Measurements from ENCODE around the gene PPP2R2C. TPM values are rescaled to one million over a fixed set of nuclear protein-coding genes. Genes with fewer than 3 reads are reported as not detected.

Gene PPP2R2C
- polyA plus RNA-seq, 3 donors from 2014 or later: not detected

DNA sequence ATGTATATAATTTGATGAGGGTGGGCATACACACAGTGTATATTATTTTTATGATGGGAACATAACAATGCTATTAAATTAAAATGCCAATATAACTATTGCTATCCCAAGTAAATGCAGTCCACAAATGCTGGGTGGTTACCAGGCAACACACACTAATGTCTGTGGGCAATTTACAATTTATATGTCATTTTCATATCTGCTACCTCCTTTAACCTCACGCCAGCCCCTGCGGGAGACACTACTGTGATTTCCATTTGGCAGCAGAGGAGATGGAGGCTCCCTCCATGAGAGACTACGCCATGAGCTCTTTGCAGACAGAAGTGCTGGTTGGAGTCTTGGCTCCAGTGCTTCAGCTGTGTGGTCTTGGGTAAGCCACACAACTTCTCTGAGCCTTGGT is 87.9 kb downstream of the PPP2R2C start:
- Mint-ChIP-seq H3K27me3 (ENCODE audit: low read depth in 3 of 3) (peaks cover 5 to 11% (median 7%) of the 10 kb centered on the region in 3 donors), H3K9me3 (no peaks in the 10 kb centered on the region), H3K4me1 (no peaks in the 10 kb centered on the region), H3K36me3 (no peaks in the 10 kb centered on the region), H3K27ac (no peak overlapping the region), H3K4me3 (no peak overlapping the region)
- no peak for DNase-seq

DNA sequence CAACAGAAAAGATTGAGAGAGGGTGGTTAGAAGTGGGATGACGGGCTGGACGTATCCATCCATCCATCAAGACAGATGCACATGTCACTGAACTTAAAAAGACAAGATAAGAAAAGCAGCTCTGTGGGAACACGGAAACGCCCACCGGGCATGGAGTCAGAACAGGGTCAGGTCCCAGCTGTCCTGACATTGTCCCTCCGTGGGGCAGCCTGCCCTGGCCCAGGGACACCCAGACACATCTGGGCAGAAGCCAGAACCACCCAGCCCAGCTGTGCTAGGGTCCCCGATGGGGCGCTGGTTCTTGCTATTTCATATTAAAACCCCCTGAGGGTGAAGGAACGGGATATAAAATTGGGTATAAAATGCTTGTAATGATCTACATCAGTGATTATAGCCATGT is 88.5 kb downstream of the PPP2R2C start:
- H3K27me3 Mint-ChIP-seq (ENCODE audit: low read depth in 3 of 3): peaks cover 4 to 11% (median 6%) of the 10 kb centered on the region in 3 donors
- no peaks in the 10 kb centered on the region for H3K9me3 Mint-ChIP-seq

DNA sequence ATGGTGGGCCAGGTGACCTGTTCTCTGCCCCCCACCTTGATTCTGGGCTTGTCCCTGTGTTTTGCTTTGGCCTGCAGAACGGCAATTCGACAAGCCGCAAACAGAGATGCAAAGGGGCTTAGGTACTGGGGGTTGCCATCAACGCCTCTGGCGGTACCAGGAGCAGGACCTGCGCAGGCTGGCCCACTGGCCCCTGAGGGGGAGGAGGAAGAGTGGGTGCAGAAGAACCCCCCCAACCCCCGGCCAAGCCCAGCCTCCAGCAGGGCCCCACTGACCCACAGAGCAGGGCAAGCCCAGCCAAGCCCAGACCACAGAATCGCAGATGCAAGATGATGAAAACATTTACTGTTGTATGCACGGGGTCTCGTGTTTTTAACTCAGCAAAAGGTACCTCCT is 89.4 kb downstream of the PPP2R2C start:
- no peak overlapping the region for H3K27ac Mint-ChIP-seq
- no peaks in the 10 kb centered on the region for H3K36me3 Mint-ChIP-seq
- no peak for DNase-seq
- no peaks in the 10 kb centered on the region for H3K4me1 Mint-ChIP-seq
- H3K9me3 Mint-ChIP-seq: no peaks in the 10 kb centered on the region
- H3K27me3 Mint-ChIP-seq (ENCODE audit: low read depth in 3 of 3): peaks cover 2 to 11% (median 6%) of the 10 kb centered on the region in 3 donors
- H3K4me3 Mint-ChIP-seq: no peak overlapping the region

More for the DNA sequence above, 88.5 kb downstream of the PPP2R2C start:
- H3K27ac Mint-ChIP-seq: no peak overlapping the region
- H3K36me3 Mint-ChIP-seq: no peaks in the 10 kb centered on the region
- DNase-seq: no peak
- H3K4me1 Mint-ChIP-seq: no peaks in the 10 kb centered on the region
- H3K4me3 Mint-ChIP-seq: no peak overlapping the region

DNA sequence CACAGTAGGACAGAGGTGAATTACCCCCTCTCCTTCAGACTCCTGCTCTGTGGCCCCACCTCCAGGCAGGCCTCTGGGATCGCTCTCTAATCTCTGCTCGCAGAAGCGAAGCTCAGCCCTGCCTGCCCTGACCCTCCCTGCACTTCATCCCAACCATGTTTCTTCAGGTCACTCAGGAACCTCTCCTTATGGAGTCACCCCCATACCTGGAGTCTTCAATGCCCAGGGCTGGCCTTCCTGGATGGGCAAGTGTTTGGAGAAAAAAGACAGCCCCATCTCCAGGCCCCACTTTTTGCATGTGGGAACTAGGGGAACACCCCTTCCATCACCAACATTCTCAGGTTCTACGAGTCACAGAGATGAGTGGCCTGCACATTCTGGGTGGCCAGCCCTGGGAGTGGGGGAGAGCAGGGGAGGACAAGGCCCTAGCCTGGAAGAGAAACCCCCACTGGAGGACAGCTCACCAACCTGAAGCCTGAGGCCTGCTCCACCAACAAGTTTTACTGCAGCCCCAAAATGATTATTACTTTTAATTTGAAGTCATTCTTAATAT is 90.8 kb downstream of the PPP2R2C start:
- Mint-ChIP-seq H3K9me3 (no peaks in the 10 kb centered on the region), H3K27ac (no peak overlapping the region), H3K36me3 (no peaks in the 10 kb centered on the region), H3K4me3 (no peak overlapping the region), H3K27me3 (ENCODE audit: low read depth in 3 of 3) (peaks cover 2 to 13% (median 6%) of the 10 kb centered on the region in 3 donors), H3K4me1 (no peaks in the 10 kb centered on the region)
- no peak for DNase-seq

DNA sequence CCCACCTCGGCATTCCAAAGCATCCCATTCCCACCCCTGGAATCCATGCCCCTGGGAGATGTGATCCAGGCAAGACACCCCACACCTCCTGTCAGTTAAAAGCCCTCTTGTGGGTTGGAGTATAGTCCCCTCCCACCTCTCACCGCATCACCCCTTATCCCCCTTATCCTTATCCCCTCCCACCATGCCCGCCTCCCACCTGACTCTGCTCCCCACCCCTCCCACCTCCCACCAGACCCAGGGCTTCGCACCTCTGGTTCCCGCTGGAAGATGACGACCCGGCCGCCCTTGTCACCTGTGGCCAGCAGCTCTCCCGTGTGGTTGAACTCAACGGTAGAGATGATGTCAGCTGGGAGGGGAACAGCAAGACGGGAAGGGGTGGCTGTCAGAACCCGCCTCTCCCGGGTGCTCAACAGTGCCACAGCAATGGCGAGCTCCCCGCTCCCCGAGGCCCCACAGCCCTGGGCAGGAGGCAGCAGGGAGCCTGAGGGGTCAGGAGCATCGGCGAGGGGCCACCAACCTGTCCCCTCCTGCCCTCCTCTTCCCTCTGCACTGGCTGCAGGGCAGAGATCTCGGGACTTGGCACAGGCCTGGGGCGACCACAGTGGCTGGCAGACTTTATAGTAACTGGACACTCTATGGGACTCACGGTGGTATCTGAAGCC is 91.5 kb downstream of the PPP2R2C start:
- Mint-ChIP-seq H3K9me3 (no peaks in the 10 kb centered on the region), H3K4me1 (no peaks in the 10 kb centered on the region), H3K27ac (no peak overlapping the region), H3K27me3 (ENCODE audit: low read depth in 3 of 3) (peaks cover 2 to 13% (median 6%) of the 10 kb centered on the region in 3 donors), H3K36me3 (no peaks in the 10 kb centered on the region), H3K4me3 (no peak overlapping the region)
- DNase-seq: no peak

DNA sequence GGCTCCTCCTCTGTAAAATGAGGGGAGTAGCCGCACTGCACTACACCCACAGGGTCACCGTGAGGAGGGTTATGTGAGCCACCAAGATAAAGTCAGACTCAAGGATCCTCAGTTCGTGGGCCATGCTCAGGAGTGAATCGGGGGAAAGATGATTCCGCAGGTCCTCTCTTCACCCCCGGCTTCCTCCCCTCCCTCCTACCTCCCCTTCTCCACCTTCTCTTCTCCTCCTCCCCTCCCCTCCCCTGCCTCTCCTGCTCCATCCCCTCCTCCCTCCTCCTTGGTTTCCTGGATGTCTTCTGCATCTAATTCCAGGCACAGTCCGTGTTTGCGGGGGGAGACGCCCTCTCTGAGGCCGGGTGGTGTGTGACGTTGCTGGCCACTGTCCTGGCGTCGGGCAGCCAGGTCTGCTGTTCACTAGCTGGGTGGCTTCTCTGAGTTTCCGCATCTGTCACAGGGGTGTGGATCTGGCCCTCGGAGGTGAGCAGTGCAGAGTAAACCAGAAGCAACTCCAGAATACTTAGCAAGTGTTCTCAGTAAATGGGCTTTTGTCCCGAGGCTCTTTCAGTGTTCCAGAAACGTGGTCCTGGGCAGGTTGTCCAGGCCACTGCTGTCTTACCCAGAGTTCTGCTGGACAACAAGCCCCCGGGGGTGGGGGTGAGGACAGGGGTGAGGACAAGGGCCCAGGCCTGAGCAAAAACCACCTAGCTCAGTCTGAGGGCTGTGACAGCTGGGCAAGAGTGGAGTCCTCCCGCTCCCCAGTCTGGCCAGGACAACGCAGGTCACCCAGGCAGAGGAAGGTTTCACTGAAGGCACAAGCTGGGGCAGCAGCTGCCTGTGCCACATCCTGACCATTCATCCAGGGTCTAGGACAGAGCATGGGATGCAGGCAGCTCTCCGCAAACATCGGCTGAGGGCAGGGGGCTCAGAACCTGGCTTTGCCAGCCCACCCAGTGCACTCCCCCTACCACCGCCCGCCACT is 92.4 kb downstream of the PPP2R2C start:
- Mint-ChIP-seq H3K36me3 (no peaks in the 10 kb centered on the region), H3K27me3 (ENCODE audit: low read depth in 3 of 3) (peaks cover 2 to 13% (median 6%) of the 10 kb centered on the region in 3 donors), H3K4me1 (no peaks in the 10 kb centered on the region), H3K27ac (no peak overlapping the region), H3K9me3 (no peaks in the 10 kb centered on the region), H3K4me3 (no peak overlapping the region)
- no peak for DNase-seq

DNA sequence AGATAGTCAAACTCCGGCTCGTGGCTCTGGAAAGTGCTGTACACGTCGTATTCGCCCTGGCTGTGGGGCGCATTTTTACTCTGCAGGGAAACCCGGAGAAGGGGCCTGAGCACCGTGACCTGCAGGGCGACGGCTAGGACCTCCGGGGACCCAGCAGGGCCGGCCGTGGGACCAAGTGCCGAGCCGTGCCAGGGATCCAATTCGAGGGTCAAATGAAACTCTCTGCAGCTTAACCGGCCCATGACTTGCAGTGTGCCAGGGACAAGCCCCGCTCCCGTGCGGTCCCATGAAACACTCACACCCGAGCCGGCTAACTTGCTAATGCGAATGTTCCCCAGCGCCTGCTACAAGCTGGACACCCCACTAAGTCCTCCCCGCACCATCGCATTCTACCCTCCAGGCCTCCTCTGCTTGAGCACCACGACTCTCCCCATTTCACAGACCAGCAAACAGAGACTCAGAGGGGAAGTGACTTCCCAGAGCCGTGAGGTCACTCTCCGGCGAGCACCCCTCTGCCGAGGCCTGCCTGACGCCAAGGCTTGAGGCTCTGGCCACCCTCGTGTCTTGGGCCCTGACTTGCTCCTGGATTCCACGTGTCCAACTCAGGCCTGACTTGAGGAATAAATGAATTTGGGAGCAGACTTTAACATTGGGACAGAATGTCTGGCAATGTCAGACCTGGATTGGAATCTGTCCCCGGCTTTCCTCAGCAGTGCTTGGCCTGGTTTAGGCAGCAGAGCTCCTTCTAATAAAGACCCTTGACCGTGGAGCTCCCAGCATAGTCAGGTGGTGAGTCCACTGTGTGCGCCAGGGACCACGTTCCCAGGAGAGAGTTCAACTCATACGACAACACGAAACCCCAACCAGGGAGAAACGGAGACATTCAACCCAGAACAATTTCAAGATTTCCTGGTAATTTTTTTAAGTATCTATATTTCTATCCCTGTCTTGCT is 93.6 kb downstream of the PPP2R2C start:
- Mint-ChIP-seq H3K4me3 (no peak overlapping the region), H3K4me1 (no peaks in the 10 kb centered on the region), H3K36me3 (no peaks in the 10 kb centered on the region), H3K27me3 (ENCODE audit: low read depth in 3 of 3) (peaks cover 0 to 13% (median 6%) of the 10 kb centered on the region in 3 donors), H3K27ac (no peak overlapping the region), H3K9me3 (peaks cover 0 to 2% (median 0%) of the 10 kb centered on the region in 6 donors)
- no peak for DNase-seq

DNA sequence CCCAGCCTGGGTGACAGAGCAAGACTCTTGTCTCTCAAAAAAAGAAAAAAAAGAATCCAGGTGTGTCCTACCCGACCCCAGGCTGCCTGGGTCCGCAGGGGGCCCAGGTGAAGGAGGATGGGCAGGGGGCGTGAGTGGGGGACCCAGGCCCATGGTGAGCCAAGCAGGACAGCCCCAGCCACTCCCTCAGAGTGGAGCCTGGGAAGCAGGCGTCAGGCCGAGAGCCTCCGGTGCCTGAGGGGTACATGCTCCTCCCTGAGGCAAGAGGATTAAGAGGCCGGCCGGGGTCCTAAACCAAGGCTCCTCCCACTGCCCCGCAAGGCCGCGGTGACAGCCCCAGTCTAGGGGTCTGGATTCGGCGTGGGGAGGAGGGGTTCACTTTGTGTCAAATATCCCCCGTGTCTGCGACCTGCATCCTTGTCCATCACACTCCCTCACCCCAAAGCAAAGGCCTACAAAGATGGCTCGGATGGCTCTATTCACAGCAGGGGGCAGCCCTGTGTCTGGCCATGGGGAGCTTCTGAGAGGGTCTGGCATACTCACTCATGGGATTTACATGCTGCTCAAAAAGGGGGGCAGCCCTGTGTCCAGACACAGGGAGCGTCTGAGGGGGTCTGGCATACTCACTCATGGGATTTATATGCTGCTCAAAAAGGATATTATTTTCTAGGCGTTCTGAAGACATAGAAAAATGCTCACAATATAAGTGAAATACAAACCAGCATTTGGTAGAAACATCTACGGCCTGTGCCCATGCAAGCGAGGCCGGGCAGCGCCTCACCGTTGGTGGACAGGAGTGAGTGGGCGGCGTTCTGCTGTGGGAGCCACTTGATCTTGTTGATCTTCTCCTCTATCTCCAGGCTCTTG is 94.6 kb downstream of the PPP2R2C start:
- H3K27ac Mint-ChIP-seq: no peak overlapping the region
- H3K4me1 Mint-ChIP-seq: no peaks in the 10 kb centered on the region
- peaks cover 0 to 2% (median 0%) of the 10 kb centered on the region in 6 donors for H3K9me3 Mint-ChIP-seq
- DNase-seq: no peak
- H3K4me3 Mint-ChIP-seq: no peak overlapping the region
- no peaks in the 10 kb centered on the region for H3K36me3 Mint-ChIP-seq
- peaks cover 0 to 8% (median 3%) of the 10 kb centered on the region in 3 donors for H3K27me3 Mint-ChIP-seq (ENCODE audit: low read depth in 3 of 3)

DNA sequence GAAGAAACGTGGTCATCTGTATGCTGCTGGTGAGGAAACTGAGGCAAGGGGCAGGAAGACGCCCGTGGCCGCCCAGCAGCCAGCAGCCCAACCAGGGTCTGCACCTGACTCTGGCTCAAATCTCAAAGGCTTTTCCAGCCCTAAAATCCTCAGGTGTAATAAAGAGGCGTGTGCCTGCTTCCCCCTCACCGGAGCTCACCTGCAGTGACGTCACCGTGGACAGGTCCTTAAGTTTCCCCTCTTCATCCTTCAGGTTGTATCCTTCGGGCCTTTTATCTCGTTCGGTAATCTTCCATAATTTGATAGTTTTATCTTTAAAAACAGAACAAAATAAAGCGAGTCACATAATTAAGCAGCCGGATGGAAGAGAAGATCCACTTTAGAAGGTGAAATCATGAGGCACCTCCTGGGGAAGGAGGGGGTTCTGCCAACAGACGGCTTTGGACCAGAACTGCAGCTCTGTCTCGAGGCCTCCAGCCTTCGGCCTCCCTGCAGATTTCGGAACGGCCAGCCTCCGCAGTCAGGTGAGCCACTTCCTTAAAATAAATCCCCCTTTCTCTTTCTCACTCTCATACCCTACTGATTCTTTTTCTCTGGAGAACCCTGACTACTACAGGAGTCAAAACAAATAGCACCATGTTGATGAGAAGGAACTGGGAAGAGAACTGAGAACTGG is 96.7 kb downstream of the PPP2R2C start:
- H3K4me1 Mint-ChIP-seq: no peaks in the 10 kb centered on the region
- DNase-seq: no peak
- H3K36me3 Mint-ChIP-seq: no peaks in the 10 kb centered on the region
- peaks cover 0 to 2% (median 0%) of the 10 kb centered on the region in 6 donors for H3K9me3 Mint-ChIP-seq
- no peak overlapping the region for H3K4me3 Mint-ChIP-seq
- H3K27me3 Mint-ChIP-seq (ENCODE audit: low read depth in 3 of 3): peaks cover 0 to 3% (median 2%) of the 10 kb centered on the region in 3 donors
- H3K27ac Mint-ChIP-seq: no peak overlapping the region

DNA sequence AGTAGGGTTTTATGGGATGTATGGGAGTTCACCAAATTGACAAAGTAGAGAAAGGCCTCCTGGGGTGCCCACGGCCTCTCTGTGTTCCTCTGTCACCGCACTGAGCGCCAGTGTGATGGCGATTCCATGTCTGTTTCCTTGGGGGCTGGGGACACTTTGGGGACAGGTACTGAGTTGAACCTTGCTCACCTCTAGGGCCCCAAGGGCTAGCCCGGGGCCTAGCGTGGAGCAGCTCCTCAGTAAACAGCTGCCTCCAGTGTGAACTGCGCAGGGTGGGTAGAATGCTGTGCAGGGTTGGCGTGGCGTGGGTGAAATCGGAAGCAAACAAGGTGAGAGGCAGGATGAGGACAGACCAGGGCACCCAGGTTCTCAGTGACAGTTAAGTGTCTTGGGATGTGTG is 97.8 kb downstream of the PPP2R2C start:
- DNase-seq: no peak
- Mint-ChIP-seq H3K4me3 (no peak overlapping the region), H3K4me1 (no peaks in the 10 kb centered on the region), H3K27me3 (ENCODE audit: low read depth in 3 of 3) (peaks cover 0 to 3% (median 2%) of the 10 kb centered on the region in 3 donors), H3K36me3 (no peaks in the 10 kb centered on the region), H3K27ac (no peak overlapping the region), H3K9me3 (peaks cover 0 to 2% (median 0%) of the 10 kb centered on the region in 6 donors)

DNA sequence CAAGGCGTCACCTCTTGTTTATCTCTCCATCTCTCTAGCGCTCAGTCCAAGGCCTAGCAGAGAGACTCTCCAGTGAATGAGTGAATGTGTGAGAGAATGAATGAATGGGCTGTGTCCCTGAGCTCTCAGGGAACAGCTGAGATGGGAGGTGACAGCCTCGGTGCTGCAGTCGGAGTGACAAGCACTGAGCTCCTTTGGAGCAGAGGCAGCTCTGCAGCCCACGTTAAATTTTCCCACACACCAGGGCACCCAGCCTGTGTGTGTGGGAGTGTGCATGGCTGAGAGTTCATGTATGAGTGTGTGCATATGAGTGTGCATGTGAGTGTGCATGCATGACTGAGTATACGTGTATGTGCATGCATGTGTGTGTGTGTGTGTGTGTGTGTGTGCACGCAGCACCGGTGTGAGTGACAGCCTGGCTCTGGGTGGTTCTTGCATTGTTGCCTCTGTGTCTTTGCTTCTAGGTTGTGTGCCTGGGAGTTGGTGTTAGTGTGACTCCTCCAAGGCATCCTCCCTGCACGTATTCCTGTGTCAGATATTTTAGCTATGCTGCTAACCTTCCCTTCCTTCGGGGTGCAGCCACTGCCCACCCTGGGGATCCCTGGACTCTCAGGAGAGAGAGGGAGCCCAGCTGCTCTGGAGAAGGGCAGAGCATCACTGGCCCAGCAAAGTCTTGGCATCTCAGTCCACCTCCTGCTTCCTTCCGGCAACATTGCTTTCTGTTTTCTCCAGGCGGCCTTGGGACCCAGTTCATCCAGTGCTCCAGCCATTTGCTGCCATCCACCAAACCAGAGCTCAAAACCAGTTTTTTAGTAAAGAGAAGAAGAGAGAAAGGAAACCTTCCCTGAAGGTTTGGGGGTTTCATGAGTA is 98.6 kb downstream of the PPP2R2C start:
- Mint-ChIP-seq H3K27me3 (ENCODE audit: low read depth in 3 of 3) (peaks cover 0 to 2% (median 2%) of the 10 kb centered on the region in 3 donors), H3K4me1 (no peaks in the 10 kb centered on the region), H3K36me3 (no peaks in the 10 kb centered on the region), H3K4me3 (no peak overlapping the region), H3K27ac (no peak overlapping the region), H3K9me3 (peaks cover 0 to 2% (median 0%) of the 10 kb centered on the region in 6 donors)
- no peak for DNase-seq
